GM21619 (cell line): ENCODE measurements around the gene PDE6D.

Source experiments
- ATAC-seq: cut with Tn5 transposase; IDR thresholded peaks from one replicate; pipeline ENCODE4 v1.9.1; 2021; ENCODE audit not compliant: unreplicated experiment

PDE6D gene

GRCh38 chr2:231780909-231781797, at the start of gene PDE6D:
TSS of gene PDE6D (minus strand) at chr2:231781282. CDS start at chr2:231781114, 168 bp downstream.
- peak; percentile 84 for ATAC-seq

GRCh38 chr2:231821908-231822307, 40.8 kb upstream of the PDE6D start:
- no peak for ATAC-seq

GRCh38 chr2:231820786-231821303, 39.8 kb upstream of the PDE6D start:
- ATAC-seq = no peak

GRCh38 chr2:231819447-231820042, 38.5 kb upstream of the PDE6D start:
- no peak for ATAC-seq

GRCh38 chr2:231816327-231817026, 35.4 kb upstream of the PDE6D start:
- no peak for ATAC-seq

- no peak for ATAC-seq
These were observed 29.8 kb upstream of the PDE6D start for GRCh38 chr2:231810905-231811304.

GRCh38 chr2:231807020-231807419, 25.9 kb upstream of the PDE6D start:
- no peak for ATAC-seq

- ATAC-seq = no peak
These were observed 22.5 kb upstream of the PDE6D start for GRCh38 chr2:231803501-231804138.

GRCh38 chr2:231800493-231801091, 19.5 kb upstream of the PDE6D start:
- no peak for ATAC-seq

GRCh38 chr2:231795525-231796327, 14.6 kb upstream of the PDE6D start:
- ATAC-seq = no peak

GRCh38 chr2:231794383-231794782, 13.3 kb upstream of the PDE6D start:
- no peak for ATAC-seq

- no peak for ATAC-seq
These were observed 10.0 kb upstream of the PDE6D start for GRCh38 chr2:231791107-231791506.

- ATAC-seq = no peak
These were observed 5.8 kb upstream of the PDE6D start for GRCh38 chr2:231786917-231787292.

GRCh38 chr2:231786177-231786916, 5.3 kb upstream of the PDE6D start, which contains the start of gene COPS7B:
TSS of gene COPS7B (plus strand) at chr2:231786445. CDS start at chr2:231788571, 2,126 bp downstream.
- ATAC-seq = peak; percentile 59

GRCh38 chr2:231785822-231786176, 4.7 kb upstream of the PDE6D start:
- ATAC-seq = peak; percentile 3

- no peak for ATAC-seq
These were observed 4.3 kb upstream of the PDE6D start for GRCh38 chr2:231785413-231785812.

- no peak for ATAC-seq
These were observed 980 bp upstream of the PDE6D start for GRCh38 chr2:231781798-231782726.
